SKM-1 treated with dmso at 0.1 percent for 144 hours (cell line): ENCODE measurements around the gene KHNYN.

Experiments
- DNase-seq: peaks from one replicate; lab custom pipeline; 2025; ENCODE audit not compliant: unreplicated experiment; lab: John Stamatoyannopoulos, UW

The KHNYN gene

GRCh38 chr14:24399999-24400718 is 29.6 kb upstream of the KHNYN start:
- DNase-seq = no peak

GRCh38 chr14:24401810-24402702 is 27.7 kb upstream of the KHNYN start:
- DNase-seq = no peak

GRCh38 chr14:24403294-24403998 is 26.3 kb upstream of the KHNYN start:
- no peak for DNase-seq

DNA sequence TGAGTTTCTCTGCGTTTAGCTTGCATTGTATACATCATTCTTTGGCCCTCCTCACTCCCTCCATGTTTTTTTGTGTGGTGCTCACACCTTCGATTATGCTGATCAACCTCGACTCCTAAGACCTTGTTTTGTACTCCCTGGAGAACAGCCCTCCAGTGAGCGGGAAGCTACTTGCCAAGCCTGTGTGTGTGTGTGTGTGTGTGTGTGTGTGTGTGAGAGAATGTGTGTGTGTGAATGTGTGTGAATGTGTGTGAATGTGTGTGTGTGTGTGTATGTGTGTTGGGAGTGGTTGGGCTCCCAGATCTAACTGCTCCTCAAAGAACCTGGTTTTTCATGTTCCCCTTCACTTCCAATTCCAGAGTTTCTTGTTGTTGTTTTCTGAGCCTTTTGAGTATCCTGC is 24.9 kb upstream of the KHNYN start:
- DNase-seq = no peak

GRCh38 chr14:24406416-24406815 is 23.3 kb upstream of the KHNYN start:
- DNase-seq = no peak

GRCh38 chr14:24407608-24408325 is 22.0 kb upstream of the KHNYN start:
- no peak for DNase-seq

GRCh38 chr14:24408764-24409163 is 21.0 kb upstream of the KHNYN start:
- no peak for DNase-seq

DNA sequence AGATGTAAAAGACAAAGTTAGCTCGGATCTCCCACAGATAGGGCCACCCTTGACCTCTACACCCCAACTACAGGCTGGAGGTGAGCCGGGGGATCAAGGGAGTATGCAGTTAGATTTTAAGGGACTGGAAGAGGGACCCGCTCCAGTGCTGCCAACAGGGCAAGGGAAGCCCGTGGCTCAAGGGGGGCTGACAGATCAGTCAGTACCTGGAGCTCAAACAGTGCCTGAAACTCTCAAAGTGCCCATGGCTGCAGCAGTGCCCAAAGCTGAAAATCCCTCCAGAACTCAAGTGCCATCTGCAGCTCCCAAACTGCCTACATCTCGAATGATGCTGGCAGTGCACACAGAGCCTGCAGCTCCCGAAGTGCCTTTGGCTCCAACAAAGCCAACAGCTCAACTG is 20.6 kb upstream of the KHNYN start:
- DNase-seq = no peak

- no peak for DNase-seq
Measured at GRCh38 chr14:24409956-24410355, 19.8 kb upstream of the KHNYN start.

GRCh38 chr14:24411443-24412389 is 18.0 kb upstream of the KHNYN start:
- peak; percentile 9 for DNase-seq

DNA sequence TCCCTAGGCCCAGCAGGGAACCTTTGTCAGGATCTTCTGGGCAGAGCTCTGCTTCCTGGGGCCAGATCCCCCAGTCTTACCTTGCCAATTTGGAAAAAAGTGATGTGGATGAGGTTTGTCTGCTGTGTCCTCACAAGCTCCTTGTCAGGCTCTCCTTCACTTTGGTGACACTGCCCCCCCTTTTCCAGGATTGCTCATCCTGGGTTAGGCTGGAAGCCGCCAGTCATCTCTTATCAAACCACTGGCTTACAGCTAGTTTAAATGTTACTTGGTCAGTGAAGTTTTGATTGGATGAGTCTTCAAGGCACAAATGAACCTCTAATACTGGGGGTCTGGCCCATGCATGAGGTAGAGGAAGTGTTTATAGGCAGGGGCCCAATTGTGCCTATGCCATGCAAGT is 15.7 kb upstream of the KHNYN start:
- DNase-seq = no peak

- DNase-seq = no peak
Measured at GRCh38 chr14:24414732-24415420, 14.9 kb upstream of the KHNYN start.

- no peak for DNase-seq
Measured at GRCh38 chr14:24415421-24416253, 14.1 kb upstream of the KHNYN start.

- DNase-seq = no peak
Measured at GRCh38 chr14:24416254-24416931, 13.4 kb upstream of the KHNYN start.

- no peak for DNase-seq
Measured at GRCh38 chr14:24416932-24417619, 12.7 kb upstream of the KHNYN start.

DNA sequence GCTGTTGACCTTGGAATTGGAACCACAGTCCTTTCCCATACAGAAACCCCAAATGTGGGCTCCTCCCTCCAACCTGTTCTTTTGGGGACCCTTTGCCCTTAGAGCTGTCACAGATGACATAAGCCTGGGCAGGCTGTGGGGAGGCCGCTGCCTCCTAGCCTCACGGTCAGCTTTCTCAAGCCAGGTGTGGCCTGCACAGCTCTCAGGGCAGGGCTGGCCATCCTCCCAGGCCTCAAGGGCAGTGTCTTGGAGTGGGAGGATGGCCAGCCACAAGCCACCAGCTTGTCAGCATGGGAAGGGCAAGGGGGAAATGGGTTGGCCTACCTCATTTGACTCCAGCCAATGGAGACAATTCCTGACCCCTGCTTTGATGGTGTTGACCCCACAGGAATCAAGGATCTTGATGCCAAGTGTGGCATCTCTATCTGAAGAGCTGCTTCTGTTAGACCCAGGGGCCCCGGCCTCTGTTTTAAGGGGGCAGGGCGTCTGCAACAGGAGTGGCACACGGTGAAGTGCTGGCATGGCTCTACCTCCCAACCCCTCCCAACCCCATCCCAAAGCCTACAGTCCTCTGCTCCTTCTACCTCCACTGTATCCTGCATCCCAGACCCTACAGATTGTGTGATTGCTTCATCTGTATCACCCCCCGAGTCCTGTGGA is 11.8 kb upstream of the KHNYN start:
- no peak for DNase-seq

- DNase-seq = no peak
Measured at GRCh38 chr14:24418492-24418873, 11.3 kb upstream of the KHNYN start.
